PC-9 (cell line): ENCODE data around the gene SPINT3. TPM values are rescaled to one million over a fixed set of nuclear protein-coding genes. Genes with fewer than 3 reads are reported as not detected.

Experiments
- BruUV-seq: library from RNA; stranded (reverse); fragments of 400-500 nt; replicated peaks from 2 replicates; lab custom pipeline; 2021; lab: Mats Ljungman, UMichigan
- CTCF ChIA-PET: fragments of 300-600 bp; sonication (Branson Sonifier 250); formaldehyde crosslinking; loops from one replicate; lab custom pipeline; 2022; ENCODE audit warnings: antibody characterized with exemption; lab: Charles Lee
- POLR2A ChIA-PET: fragments of 300-600 bp; sonication (Branson Sonifier 250); formaldehyde crosslinking; loops from one replicate; lab custom pipeline; 2022; ENCODE audit warnings: antibody characterized with exemption; ENCODE audit not compliant: unreplicated experiment; lab: Charles Lee
- DNase-seq, 2 experiments: peaks; one replicate each; pipeline versions ENCODE4 v3.0.0 to v3.0.0-alpha.2; 2015 to 2022; ENCODE audit warnings: mixed read lengths in 1 of 2
- H2AFZ ChIP-seq: fragments of 200-600 bp; sonication (generic); 2 replicates; pipeline ENCODE4 v1.8.1; 2017; ENCODE audit warnings: antibody characterized with exemption
- H3F3A ChIP-seq: fragments of 200-600 bp; sonication (generic); 2 replicates; pipeline ENCODE4 v1.8.1; 2017; ENCODE audit warnings: antibody characterized with exemption, mild to moderate bottlenecking, low read depth; ENCODE audit not compliant: insufficient read depth
- H3K27ac ChIP-seq: fragments of 200-600 bp; sonication (generic); 2 replicates; pipeline ENCODE4 v1.6.1; 2016; ENCODE audit warnings: mixed run types
- H3K27me3 ChIP-seq: fragments of 200-600 bp; sonication (generic); 2 replicates; pipeline ENCODE4 v1.6.1; 2016; ENCODE audit warnings: low read depth, mixed run types; ENCODE audit not compliant: insufficient read depth
- H3K36me3 ChIP-seq: fragments of 200-600 bp; sonication (generic); 2 replicates; pipeline ENCODE4 v1.6.1; 2016; ENCODE audit warnings: low read depth, mixed run types
- H3K4me1 ChIP-seq: fragments of 200-600 bp; sonication (generic); replicated peaks from 2 replicates; pipeline ENCODE4 v1.6.1; 2016; ENCODE audit warnings: mixed run types; ENCODE audit not compliant: insufficient read depth
- H3K4me2 ChIP-seq: fragments of 200-600 bp; sonication (generic); 2 replicates; pipeline ENCODE4 v1.6.1; 2017; ENCODE audit warnings: mixed run types
- H3K4me3 ChIP-seq: fragments of 200-600 bp; sonication (generic); 2 replicates; pipeline ENCODE4 v1.6.1; 2016; ENCODE audit warnings: mixed run types
- H3K79me2 ChIP-seq: fragments of 200-600 bp; sonication (generic); 2 replicates; pipeline ENCODE4 v1.6.1; 2017; ENCODE audit warnings: low read depth, mixed run types
- H3K9me2 ChIP-seq: fragments of 200-600 bp; sonication (generic); 2 replicates; pipeline ENCODE4 v1.8.1; 2017; ENCODE audit warnings: mild to moderate bottlenecking; ENCODE audit not compliant: insufficient read depth
- H3K9me3 ChIP-seq: fragments of 200-600 bp; sonication (generic); 2 replicates; pipeline ENCODE4 v1.8.1; 2016; ENCODE audit warnings: low read depth; ENCODE audit not compliant: insufficient read depth
- H4K20me1 ChIP-seq: fragments of 200-600 bp; sonication (generic); 2 replicates; pipeline ENCODE4 v1.8.1; 2017; ENCODE audit not compliant: insufficient read depth
- CTCF ChIP-seq: fragments of 200-600 bp; sonication (generic); conservative IDR thresholded peaks from 2 replicates; pipeline ENCODE4 v1.6.1; 2017; ENCODE audit warnings: mixed run types, antibody characterized with exemption, mild to moderate bottlenecking, moderate library complexity
- EZH2 ChIP-seq: fragments of 200-600 bp; sonication (generic); IDR thresholded peaks from 2 replicates; pipeline ENCODE4 v1.8.0; 2017; ENCODE audit warnings: antibody characterized with exemption, low read depth
- intact Hi-C: fragments of 100-400 bp; cut with micrococcal nuclease; formaldehyde crosslinking; loops from one replicate; pipeline ENCODE4 v1.10.0; 2022; ENCODE audit not compliant: unreplicated experiment
- total RNA-seq: library from RNA; stranded (reverse); gene quantifications from 2 replicates; pipeline ENCODE4 v1.2.3, GENCODE V29; 2021

The SPINT3 gene
- total RNA-seq, 1 experiment from 2014 or later = not detected

DNA sequence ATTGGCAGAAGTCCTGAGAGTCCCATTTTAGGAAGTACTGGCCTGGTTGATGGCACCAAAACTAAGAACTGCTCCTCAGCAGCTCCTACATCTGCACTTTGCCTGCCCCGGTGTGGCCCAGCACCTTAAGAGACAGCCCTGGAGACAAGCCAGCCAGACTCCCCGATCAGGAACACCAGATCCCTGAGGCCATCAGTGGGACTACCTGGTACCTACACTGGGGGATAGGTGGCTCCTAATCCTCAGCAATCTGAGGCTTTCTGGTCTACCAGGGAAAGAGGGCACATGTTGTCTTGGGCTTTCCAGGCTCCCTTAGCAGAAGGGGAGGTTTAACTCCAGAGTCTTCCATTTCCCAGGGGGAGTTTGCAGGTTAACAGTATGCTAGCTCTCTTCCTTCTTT, 24.0 kb upstream of the SPINT3 start, which contains the start of gene WFDC6:
Gene WFDC6, minus strand, starts transcription at position 101 of the 400 bp plus-strand sequence. Its CDS starts 75 bp downstream, at position 26.
- no peaks in the 10 kb centered on the region for H3K27me3 ChIP-seq
- no peaks in the 10 kb centered on the region for H3K79me2 ChIP-seq
- H3K4me1 ChIP-seq = peaks cover 21% of the 10 kb centered on the region
- no peaks in the 10 kb centered on the region for H3K9me2 ChIP-seq
- DNase-seq = no peak
- H3K9me3 ChIP-seq = no peaks in the 10 kb centered on the region
- H2AFZ ChIP-seq = no peak within 1 kb of the TSS
- ChIA-PET POLR2A (no interaction called here), CTCF (interaction anchor here (0.5 kb wide), 1 partner anchor 125 kb away, joined by 6 read pairs; no protein-coding TSS in a partner anchor)
- peaks cover 7% of the 10 kb centered on the region; the same call in 1 of the 2 replicates for H3F3A ChIP-seq
- no peaks in the 10 kb centered on the region for H4K20me1 ChIP-seq
- TF ChIP-seq CTCF (no peak), EZH2 (no peak)
- intact Hi-C loops = no loop called here
- H3K36me3 ChIP-seq = no peaks in the 10 kb centered on the region
- H3K4me2 ChIP-seq = peak within 1 kb of the TSS; percentile 35
- H3K27ac ChIP-seq = no peak within 1 kb of the TSS
- H3K4me3 ChIP-seq = no peak within 1 kb of the TSS
- BruUV-seq = no TSS peak

DNA sequence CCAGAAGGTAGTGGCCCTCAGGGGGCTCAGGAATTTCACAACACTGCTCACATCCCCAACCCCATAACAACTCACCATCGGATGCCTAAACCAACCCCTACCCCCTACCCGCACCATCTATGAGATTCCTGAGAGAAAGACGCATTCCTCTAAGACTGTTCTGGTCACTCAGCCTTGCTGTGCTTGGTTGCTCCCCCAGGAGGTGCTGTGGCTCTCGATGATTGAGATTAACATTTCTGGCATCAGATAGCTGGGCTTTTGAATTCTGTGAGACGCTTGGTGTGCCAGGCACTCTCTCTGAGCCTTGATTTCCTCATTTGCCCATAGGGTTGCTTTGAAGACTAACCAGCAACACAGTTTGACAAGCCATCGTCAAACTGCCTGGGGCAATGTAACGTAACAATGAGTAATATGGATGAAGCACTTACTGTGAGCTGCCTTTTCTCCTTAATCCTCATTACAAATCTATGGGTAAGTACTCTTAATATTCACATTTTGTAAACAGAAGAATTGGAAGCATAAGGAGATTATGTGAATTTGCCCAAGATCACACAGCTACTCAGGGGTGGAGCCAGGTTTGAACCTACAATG, 22.9 kb upstream of the SPINT3 start:
- H3K79me2 ChIP-seq = no peaks in the 10 kb centered on the region
- H3K27me3 ChIP-seq = no peaks in the 10 kb centered on the region
- TF ChIP-seq EZH2 = no peak
- TF ChIP-seq CTCF = peak; percentile 53; the same call in 1 of the 2 replicates
- no peak overlapping the region for H3K27ac ChIP-seq
- no peaks in the 10 kb centered on the region for H3K36me3 ChIP-seq
- H3F3A ChIP-seq = peaks cover 7% of the 10 kb centered on the region; the same call in 1 of the 2 replicates
- intact Hi-C loops = loop anchor here (1.0 kb wide), 1 partner anchor 69 kb away; the partner anchor contains the start of gene WFDC2
- DNase-seq = peak in 1 of 2 experiments; percentile 81
- H3K4me3 ChIP-seq = no peak overlapping the region
- H3K9me2 ChIP-seq = no peaks in the 10 kb centered on the region
- BruUV-seq = no TSS peak
- H3K9me3 ChIP-seq = no peaks in the 10 kb centered on the region
- H3K4me1 ChIP-seq = peaks cover 12% of the 10 kb centered on the region
- no peaks in the 10 kb centered on the region for H4K20me1 ChIP-seq
- POLR2A ChIA-PET = no interaction called here
- no peak overlapping the region for H2AFZ ChIP-seq
- CTCF ChIA-PET = interaction anchor here (0.5 kb wide), 1 partner anchor 10 kb away, joined by 3 read pairs; no protein-coding TSS in a partner anchor
- peak overlapping the region; percentile 35 for H3K4me2 ChIP-seq

GRCh38 chr20:45527294-45527693, 11.9 kb upstream of the SPINT3 start:
- no peaks in the 10 kb centered on the region for H4K20me1 ChIP-seq
- peaks cover 18% of the 10 kb centered on the region for H3K4me1 ChIP-seq
- no peak overlapping the region for H3K4me2 ChIP-seq
- intact Hi-C loops = no loop called here
- BruUV-seq = no TSS peak
- peaks cover 14% of the 10 kb centered on the region; the same call in 1 of the 2 replicates for H3F3A ChIP-seq
- no peak overlapping the region for H3K4me3 ChIP-seq
- TF ChIP-seq CTCF (no peak), EZH2 (no peak)
- no peak overlapping the region for H3K27ac ChIP-seq
- no peaks in the 10 kb centered on the region for H3K79me2 ChIP-seq
- ChIA-PET CTCF (no interaction called here), POLR2A (interaction anchor here (0.6 kb wide), 1 partner anchor 18 kb away, joined by 13 read pairs; no protein-coding TSS in a partner anchor)
- H3K9me2 ChIP-seq = no peaks in the 10 kb centered on the region
- H3K27me3 ChIP-seq = no peaks in the 10 kb centered on the region
- H3K9me3 ChIP-seq = no peaks in the 10 kb centered on the region
- H3K36me3 ChIP-seq = no peaks in the 10 kb centered on the region
- H2AFZ ChIP-seq = no peak overlapping the region
- no peak for DNase-seq
